ENCODE measurements around the gene NEDD4L. TPM values are rescaled to one million over a fixed set of nuclear protein-coding genes. Genes with fewer than 3 reads are reported as not detected.

NEDD4L gene
- polyA plus RNA-seq, 5 donors = 62.8 to 107 (median 98.9) TPM

- no peak for DNase-seq
These were observed 243.6 kb downstream of the NEDD4L start for GRCh38 chr18:58287353-58288274.

- no peak for DNase-seq
These were observed 245.1 kb downstream of the NEDD4L start for GRCh38 chr18:58288921-58289797.

DNA sequence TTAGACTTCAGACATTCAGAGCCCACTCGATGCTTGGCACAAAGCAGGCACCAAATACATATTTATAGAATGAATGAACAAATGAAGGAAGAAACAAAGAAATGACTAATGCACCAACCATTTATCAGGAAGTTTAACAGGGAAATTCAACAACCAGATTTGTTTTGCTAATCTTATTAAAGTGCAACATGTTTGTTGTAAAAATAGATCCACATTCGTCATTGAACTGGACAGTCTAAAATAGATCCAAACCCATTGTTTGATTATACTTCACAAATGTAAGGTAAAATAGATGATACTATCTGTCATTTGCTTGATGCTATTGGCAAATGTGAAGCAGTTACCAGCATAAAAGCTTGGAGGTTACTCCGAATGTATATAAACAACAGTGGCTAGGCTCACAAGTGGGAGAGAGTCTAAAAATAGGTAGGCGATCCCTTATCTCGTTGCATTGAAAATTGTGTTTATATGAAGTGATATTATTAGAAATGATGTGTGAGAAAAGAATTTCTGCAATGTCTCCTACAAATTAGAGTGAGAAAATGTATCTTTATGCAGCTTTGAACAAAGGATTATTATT is 246.2 kb downstream of the NEDD4L start:
- DNase-seq = no peak

- DNase-seq = no peak
These were observed 247.1 kb downstream of the NEDD4L start for GRCh38 chr18:58291131-58291530.

GRCh38 chr18:58292638-58293037 is 248.6 kb downstream of the NEDD4L start:
- no peak for DNase-seq

- DNase-seq = no peak
These were observed 253.2 kb downstream of the NEDD4L start for GRCh38 chr18:58297198-58297597.

DNA sequence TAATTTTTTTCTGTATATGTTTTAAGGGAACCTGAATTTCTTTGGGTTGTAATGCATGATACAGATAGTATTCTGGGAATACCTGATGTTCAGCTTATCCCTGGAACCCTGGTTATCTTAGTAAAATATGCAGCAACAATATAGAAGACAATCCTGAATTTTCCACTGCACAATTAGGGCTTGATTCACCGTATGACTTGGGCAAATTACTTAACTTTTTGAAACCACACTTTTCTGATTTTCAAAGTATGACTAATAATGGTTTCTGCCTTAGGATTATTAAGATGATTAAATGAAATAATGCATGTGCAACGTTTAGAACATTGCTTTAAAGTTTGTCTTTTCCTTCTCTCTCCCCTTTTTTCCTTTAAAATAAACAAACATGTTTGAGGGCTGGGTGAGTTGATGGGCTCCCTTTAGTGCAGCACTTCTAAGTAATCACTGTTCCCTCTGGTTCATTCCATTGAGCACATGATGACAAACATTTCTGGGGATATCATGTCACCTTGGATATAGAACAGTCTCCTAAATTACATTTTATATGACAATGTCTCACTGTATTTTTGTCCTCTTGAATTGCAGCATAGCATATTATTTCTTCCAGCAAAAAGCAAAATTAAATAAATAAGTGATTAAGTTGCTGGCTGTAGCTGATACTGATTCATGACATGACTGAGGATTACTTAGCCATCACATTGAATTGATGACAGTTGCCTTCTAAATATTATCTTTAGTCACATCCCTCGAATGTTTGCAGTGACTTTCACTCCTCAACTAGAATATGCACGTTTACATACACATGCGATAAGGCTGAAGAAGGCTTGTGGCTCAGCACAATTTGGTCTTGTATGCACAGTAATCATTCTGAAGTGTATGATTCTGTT is 254.5 kb downstream of the NEDD4L start:
- no peak for DNase-seq

DNA sequence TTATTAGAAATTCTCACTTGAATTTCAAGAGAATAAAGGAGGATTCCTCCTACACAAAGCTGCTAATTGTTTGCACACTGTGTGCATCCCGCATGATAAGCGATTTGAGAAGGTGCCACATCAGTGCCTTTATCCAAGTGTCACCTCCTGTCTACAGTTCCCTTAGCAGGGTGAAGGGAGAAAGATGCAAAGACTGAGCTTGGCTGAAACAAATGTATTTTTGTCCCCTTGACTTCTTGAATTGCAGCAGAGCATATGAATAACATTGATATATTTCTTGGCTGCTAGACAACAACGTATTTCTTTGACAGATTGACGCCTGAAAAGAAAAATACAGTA is 255.1 kb downstream of the NEDD4L start:
- no peak for DNase-seq

GRCh38 chr18:58299936-58300335 is 255.9 kb downstream of the NEDD4L start:
- no peak for DNase-seq

GRCh38 chr18:58300867-58301266 is 256.8 kb downstream of the NEDD4L start:
- DNase-seq = no peak

- no peak for DNase-seq
These were observed 258.8 kb downstream of the NEDD4L start for GRCh38 chr18:58302811-58303210.

- DNase-seq = no peak
These were observed 259.3 kb downstream of the NEDD4L start for GRCh38 chr18:58303363-58303762.

DNA sequence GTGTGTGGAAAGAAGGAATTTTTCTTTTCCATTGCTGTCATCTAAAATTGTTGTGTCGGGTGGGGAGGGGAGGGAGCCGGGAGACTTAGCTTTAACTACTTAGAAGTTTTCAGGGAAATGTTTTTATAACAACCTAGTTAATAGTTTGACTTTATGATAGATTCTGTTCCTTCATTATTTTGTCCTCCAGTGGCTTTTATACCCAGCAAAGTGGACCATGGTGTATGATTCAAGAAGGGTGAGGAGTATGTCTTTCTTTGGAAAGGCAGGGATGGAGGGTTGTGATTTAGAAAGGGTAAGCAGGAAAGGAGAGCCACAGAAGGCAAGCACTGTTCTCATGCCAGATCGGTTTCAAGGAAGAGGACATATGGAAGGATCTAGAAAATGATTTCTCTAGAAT is 261.8 kb downstream of the NEDD4L start:
- DNase-seq = no peak

DNA sequence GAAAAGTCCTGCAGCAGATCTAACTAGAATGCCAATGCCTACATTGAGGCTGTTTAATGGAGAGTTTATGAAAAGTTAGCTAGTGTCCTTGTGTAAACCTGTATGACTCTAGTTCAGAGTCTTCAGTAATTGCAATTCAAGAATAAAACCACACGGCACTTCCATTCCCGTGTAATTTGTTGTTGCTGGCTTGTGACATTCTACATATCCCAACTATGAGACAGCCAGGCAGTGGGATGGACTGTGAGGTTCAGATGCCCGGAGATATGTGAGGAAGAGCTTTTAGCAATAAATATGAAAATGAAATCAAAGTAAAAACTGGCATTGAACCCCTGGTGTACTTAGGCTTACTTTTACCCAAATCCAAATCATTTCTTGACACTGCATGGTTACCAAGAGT is 263.4 kb downstream of the NEDD4L start:
- DNase-seq = no peak

DNA sequence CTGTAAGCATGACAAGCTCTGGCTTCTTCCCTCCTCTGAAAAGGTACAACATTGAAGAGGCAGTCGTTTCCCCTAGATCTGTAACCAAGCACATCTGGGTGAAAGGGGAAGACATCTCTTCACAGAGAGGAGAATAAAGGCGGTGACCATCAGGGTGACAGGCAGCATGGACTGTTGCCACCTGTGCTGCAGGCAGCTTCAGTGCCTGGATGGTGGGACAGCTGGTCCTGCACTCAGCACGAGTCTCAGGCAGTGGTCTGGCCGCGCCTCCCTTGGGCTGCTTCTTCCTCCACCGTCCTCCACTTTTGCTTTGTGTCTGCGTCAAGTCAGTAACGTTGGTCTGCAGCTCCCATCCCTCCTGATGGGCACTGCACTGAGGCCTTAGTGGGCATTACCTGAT is 264.4 kb downstream of the NEDD4L start:
- no peak for DNase-seq

GRCh38 chr18:58309099-58309498 is 265.1 kb downstream of the NEDD4L start:
- no peak for DNase-seq

GRCh38 chr18:58309610-58310239 is 265.7 kb downstream of the NEDD4L start:
- no peak for DNase-seq

GRCh38 chr18:58310517-58310916 is 266.5 kb downstream of the NEDD4L start:
- DNase-seq = peak; percentile 60 to 73

DNA sequence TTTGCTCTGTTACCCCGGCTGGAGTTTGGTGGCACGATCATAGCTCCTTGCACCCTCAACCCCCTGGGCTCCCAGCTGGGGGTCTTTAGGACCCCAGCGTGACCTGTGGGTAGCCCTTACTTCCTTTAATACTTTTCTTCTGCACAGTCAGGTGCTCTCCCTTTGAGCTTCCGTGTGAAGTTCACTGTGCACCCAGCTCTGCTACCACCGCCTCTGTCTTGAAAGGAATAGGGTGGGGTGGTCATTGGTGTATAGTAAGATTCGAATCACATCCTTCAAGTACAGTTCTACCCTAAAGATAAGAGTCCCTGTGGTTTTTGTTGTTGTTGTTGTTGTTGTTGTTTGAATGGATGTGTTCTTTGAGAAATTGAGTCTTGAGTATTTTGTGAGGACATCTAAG is 267.4 kb downstream of the NEDD4L start:
- DNase-seq = no peak

DNA sequence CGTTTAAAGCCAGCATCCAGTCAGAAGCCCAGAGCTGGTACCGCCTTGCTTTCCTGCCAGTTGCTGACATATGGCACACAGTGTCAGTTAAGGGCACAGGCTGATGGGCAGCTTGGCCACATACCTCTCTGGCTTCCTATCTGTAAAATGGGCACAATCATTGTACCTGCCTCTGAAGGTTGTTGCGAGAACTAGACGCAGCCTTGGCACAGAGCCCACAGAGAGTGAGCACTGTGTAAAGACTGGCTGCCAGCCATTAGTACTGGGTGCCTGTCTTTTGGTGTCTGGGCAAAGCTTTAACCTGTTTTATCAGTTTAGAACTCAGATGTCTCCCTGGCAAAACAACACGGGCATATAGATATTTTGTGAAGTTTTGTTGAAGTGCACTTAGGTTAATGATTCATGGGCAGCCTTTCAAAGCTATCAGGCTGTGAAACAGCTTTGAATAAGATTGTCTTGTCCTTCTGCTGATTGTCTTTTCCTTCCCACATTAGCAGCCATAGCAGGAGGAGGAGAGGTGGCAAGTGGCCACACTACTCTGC is 269.5 kb downstream of the NEDD4L start:
- DNase-seq = no peak

GRCh38 chr18:58314284-58314683 is 270.3 kb downstream of the NEDD4L start:
- peak; percentile 66 to 76 for DNase-seq

All from right lung (tissue), 5 donors.